ENCODE results near the gene VPS13A. TPM values are rescaled to one million over a fixed set of nuclear protein-coding genes. Genes with fewer than 3 reads are reported as not detected.

Gene VPS13A
- total and polyA plus RNA-seq, 9 of the 15 experiments (the other 6 are each of a cell fraction or from before 2014, with no cell fraction given) = 5.6 to 29.9 (median 14.7) TPM

DNA sequence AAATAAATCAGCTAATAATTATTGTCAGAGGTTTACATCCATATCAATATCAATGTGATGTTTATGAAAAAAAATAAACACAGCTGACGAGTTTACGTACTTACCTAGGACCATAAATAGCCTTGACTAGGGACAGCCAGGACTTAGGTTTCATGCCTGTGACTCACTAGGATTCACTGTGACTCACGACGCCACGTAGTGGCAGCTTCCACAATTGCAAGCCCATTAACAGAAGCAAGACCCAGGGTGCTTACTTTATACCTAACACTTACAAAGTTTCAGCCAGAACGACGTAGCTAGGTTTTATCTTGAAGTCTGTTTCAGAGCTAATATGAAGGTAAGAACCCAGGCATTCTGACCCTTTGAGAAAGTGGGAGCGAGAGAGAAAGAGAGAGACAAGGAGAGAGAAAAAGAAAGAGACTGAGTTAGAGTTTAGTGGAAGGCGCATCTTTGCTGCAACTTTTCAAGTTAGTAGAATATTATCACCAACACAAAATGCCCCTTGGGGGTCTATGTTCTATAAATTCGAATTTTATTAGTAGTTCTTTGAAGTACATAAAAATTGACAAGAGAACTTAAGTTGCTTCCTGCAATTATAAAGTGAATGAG is 279.6 kb downstream of the VPS13A start (continued):
- TF ChIP-seq, protein P1, sequence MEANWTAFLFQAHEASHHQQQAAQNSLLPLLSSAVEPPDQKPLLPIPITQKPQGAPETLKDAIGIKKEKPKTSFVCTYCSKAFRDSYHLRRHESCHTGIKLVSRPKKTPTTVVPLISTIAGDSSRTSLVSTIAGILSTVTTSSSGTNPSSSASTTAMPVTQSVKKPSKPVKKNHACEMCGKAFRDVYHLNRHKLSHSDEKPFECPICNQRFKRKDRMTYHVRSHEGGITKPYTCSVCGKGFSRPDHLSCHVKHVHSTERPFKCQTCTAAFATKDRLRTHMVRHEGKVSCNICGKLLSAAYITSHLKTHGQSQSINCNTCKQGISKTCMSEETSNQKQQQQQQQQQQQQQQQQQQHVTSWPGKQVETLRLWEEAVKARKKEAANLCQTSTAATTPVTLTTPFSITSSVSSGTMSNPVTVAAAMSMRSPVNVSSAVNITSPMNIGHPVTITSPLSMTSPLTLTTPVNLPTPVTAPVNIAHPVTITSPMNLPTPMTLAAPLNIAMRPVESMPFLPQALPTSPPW (CRISPR knock-in tag; IDR thresholded peaks at IDR 0.05) = no peak
- TF ChIP-seq, protein P2, sequence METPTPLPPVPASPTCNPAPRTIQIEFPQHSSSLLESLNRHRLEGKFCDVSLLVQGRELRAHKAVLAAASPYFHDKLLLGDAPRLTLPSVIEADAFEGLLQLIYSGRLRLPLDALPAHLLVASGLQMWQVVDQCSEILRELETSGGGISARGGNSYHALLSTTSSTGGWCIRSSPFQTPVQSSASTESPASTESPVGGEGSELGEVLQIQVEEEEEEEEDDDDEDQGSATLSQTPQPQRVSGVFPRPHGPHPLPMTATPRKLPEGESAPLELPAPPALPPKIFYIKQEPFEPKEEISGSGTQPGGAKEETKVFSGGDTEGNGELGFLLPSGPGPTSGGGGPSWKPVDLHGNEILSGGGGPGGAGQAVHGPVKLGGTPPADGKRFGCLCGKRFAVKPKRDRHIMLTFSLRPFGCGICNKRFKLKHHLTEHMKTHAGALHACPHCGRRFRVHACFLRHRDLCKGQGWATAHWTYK (CRISPR knock-in tag; IDR thresholded peaks at IDR 0.05) = no peak
- TF ChIP-seq MCM5 (IDR thresholded peaks at IDR 0.05; ENCODE audit: low read depth) (no peak), ZNF639 (CRISPR knock-in tag; conservative IDR thresholded peaks at IDR 0.05 in 1 of 2, IDR thresholded peaks at IDR 0.05 in 1 of 2) (no peak), HNRNPL (IDR thresholded peaks at IDR 0.05; ENCODE audit: low read depth, low read length) (no peak), ELF4 (CRISPR knock-in tag; IDR thresholded peaks at IDR 0.05) (no peak), CTBP1 (IDR thresholded peaks at IDR 0.05; ENCODE audit: borderline replicate concordance) (no peak), TBL1XR1 (IDR thresholded peaks at IDR 0.05; ENCODE audit: low read length in 2 of 2) (no peak), CREB3L1 (IDR thresholded peaks at IDR 0.05; ENCODE audit: borderline replicate concordance, low read depth) (no peak), TBP (optimal IDR thresholded peaks at IDR 0.05; ENCODE audit: low read depth, low read length) (no peak), FOSL1 (tag; conservative IDR thresholded peaks at IDR 0.05) (peak; percentile 33; the same call in 1 of the 2 replicates), BRCA1 (IDR thresholded peaks at IDR 0.05) (no peak), BRCA1 (CRISPR knock-in tag; IDR thresholded peaks at IDR 0.05) (no peak), CBX5 (IDR thresholded peaks at IDR 0.05; ENCODE audit: borderline replicate concordance, low read depth) (no peak), ZBTB43 (CRISPR knock-in tag; IDR thresholded peaks at IDR 0.05) (no peak), ZNF444 (CRISPR knock-in tag; IDR thresholded peaks at IDR 0.05) (no peak), PHF21A (IDR thresholded peaks at IDR 0.05; ENCODE audit: borderline replicate concordance, low read depth) (no peak), NCOA1 (IDR thresholded peaks at IDR 0.05; ENCODE audit: low read depth) (no peak), ZNF41 (CRISPR knock-in tag; conservative IDR thresholded peaks at IDR 0.05) (no peak), PYGO2 (tag; IDR thresholded peaks at IDR 0.05) (no peak), TEAD4 (IDR thresholded peaks at IDR 0.05; ENCODE audit: low read length) (no peak), TEAD4 (CRISPR knock-in tag; IDR thresholded peaks at IDR 0.05; ENCODE audit: borderline replicate concordance) (no peak)

All from K562 (cell line).